ENCODE data around the gene TPM2. TPM values are rescaled to one million over a fixed set of nuclear protein-coding genes. Genes with fewer than 3 reads are reported as not detected.

TPM2 gene
- total and polyA plus RNA-seq, 9 of the 15 experiments (the other 6 are each of a cell fraction or from before 2014, with no cell fraction given), result 0.28 to 16.1 (median 4.5) TPM

DNA sequence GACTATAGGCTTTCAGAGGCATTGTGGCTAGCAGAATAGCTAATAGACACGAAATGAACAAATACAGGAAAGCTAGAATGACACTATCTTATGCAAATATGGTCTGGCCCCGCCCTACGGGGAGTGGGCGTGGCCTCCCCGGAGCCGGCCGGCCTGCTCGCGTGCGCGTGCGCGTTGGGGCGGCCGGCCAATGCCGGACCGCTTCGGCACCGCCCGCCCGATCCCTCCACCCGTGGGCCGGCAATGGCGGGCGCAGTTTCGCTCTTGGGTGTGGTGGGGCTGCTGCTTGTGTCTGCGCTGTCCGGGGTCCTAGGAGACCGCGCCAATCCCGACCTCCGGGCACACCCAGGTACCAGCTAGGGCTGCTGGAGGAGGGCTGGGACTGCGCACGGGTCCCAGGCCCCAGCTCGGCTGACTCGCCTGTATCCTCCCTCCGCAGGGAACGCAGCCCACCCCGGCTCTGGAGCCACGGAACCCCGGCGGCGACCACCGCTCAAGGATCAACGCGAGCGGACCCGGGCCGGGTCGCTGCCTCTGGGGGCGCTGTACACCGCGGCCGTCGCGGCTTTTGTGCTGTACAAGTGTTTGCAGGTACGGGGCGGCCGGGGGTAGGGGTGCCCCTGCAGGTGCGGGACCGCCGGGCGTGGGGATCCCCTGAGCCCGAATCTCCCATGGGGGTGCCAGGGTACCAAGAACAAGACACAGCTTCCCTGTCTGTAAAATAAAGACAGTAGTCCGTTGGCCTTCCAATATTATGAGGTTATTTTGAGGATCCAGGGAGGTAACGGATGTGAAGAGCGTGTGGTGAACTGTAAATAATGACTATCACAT is 31.4 kb downstream of the TPM2 start, which contains the start of gene CCDC107 (continued):
- TF ChIP-seq, protein P1, sequence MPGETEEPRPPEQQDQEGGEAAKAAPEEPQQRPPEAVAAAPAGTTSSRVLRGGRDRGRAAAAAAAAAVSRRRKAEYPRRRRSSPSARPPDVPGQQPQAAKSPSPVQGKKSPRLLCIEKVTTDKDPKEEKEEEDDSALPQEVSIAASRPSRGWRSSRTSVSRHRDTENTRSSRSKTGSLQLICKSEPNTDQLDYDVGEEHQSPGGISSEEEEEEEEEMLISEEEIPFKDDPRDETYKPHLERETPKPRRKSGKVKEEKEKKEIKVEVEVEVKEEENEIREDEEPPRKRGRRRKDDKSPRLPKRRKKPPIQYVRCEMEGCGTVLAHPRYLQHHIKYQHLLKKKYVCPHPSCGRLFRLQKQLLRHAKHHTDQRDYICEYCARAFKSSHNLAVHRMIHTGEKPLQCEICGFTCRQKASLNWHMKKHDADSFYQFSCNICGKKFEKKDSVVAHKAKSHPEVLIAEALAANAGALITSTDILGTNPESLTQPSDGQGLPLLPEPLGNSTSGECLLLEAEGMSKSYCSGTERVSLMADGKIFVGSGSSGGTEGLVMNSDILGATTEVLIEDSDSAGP (CRISPR knock-in tag; IDR thresholded peaks at IDR 0.05), result no peak
- TF ChIP-seq TAF7 (tag; IDR thresholded peaks at IDR 0.05) (peak; percentile 39; the same call in 1 of the 2 replicates), HEY1 (CRISPR knock-in tag; IDR thresholded peaks at IDR 0.05; ENCODE audit: borderline replicate concordance) (no peak), MEIS2 (IDR thresholded peaks at IDR 0.05; ENCODE audit: partially characterized antibody) (peak; percentile 68), SMARCA5 (IDR thresholded peaks at IDR 0.05) (no peak), DNMT1 (IDR thresholded peaks at IDR 0.05) (no peak), POLR2AphosphoS5 (IDR thresholded peaks at IDR 0.05; ENCODE audit: control insufficient read depth, insufficient read depth, low read depth, low read length) (0 out of 2 replicates have a peak, but pooled peaks have one; percentile 40), PHF8 (IDR thresholded peaks at IDR 0.05; ENCODE audit: borderline replicate concordance, low read length) (peak; percentile 81; the same call in 1 of the 2 replicates), ZNF79 (CRISPR knock-in tag; IDR thresholded peaks at IDR 0.05; ENCODE audit: low read depth) (no peak), MECOM (CRISPR knock-in tag; IDR thresholded peaks at IDR 0.05) (no peak), STAG1 (CRISPR knock-in tag; IDR thresholded peaks at IDR 0.05; ENCODE audit: borderline replicate concordance) (peak; percentile 34; the same call in 1 of the 2 replicates), ZNF507 (tag; conservative IDR thresholded peaks at IDR 0.05) (no peak), RUNX1 (IDR thresholded peaks at IDR 0.05; ENCODE audit: low read depth) (no peak), NCOR1 (IDR thresholded peaks at IDR 0.05) (no peak), TEAD4 (IDR thresholded peaks at IDR 0.05; ENCODE audit: low read length) (no peak), TEAD4 (CRISPR knock-in tag; IDR thresholded peaks at IDR 0.05; ENCODE audit: borderline replicate concordance) (no peak), EP300 (IDR thresholded peaks at IDR 0.05; ENCODE audit: low read length) (0 out of 2 replicates have a peak, but pooled peaks have one; percentile 5), ZBTB7A (IDR thresholded peaks at IDR 0.05; ENCODE audit: borderline replicate concordance, control insufficient read depth, low read depth, low read length) (peak; percentile 91; the same call in 1 of the 2 replicates), ZNF76 (CRISPR knock-in tag; IDR thresholded peaks at IDR 0.05; ENCODE audit: borderline replicate concordance) (no peak), ZNF589 (CRISPR knock-in tag; IDR thresholded peaks at IDR 0.05; ENCODE audit: low read depth) (no peak), MCM7 (IDR thresholded peaks at IDR 0.05) (no peak), ERF (CRISPR knock-in tag; IDR thresholded peaks at IDR 0.05) (peak; percentile 50; the same call in 1 of the 2 replicates), TARDBP (IDR thresholded peaks at IDR 0.05) (0 out of 2 replicates have a peak, but pooled peaks have one; percentile 55)
- TF ChIP-seq, protein P2, sequence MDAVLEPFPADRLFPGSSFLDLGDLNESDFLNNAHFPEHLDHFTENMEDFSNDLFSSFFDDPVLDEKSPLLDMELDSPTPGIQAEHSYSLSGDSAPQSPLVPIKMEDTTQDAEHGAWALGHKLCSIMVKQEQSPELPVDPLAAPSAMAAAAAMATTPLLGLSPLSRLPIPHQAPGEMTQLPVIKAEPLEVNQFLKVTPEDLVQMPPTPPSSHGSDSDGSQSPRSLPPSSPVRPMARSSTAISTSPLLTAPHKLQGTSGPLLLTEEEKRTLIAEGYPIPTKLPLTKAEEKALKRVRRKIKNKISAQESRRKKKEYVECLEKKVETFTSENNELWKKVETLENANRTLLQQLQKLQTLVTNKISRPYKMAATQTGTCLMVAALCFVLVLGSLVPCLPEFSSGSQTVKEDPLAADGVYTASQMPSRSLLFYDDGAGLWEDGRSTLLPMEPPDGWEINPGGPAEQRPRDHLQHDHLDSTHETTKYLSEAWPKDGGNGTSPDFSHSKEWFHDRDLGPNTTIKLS (IDR thresholded peaks at IDR 0.05; ENCODE audit: borderline replicate concordance, low read depth), result no peak
- TF ChIP-seq, protein P3, sequence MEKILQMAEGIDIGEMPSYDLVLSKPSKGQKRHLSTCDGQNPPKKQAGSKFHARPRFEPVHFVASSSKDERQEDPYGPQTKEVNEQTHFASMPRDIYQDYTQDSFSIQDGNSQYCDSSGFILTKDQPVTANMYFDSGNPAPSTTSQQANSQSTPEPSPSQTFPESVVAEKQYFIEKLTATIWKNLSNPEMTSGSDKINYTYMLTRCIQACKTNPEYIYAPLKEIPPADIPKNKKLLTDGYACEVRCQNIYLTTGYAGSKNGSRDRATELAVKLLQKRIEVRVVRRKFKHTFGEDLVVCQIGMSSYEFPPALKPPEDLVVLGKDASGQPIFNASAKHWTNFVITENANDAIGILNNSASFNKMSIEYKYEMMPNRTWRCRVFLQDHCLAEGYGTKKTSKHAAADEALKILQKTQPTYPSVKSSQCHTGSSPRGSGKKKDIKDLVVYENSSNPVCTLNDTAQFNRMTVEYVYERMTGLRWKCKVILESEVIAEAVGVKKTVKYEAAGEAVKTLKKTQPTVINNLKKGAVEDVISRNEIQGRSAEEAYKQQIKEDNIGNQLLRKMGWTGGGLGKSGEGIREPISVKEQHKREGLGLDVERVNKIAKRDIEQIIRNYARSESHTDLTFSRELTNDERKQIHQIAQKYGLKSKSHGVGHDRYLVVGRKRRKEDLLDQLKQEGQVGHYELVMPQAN (IDR thresholded peaks at IDR 0.05; ENCODE audit: borderline replicate concordance), result peak; percentile 35; the same call in 1 of the 2 replicates
